COR-L47 (cell line): Measurements from ENCODE around the gene HADH.
"Not testable (repeated sequence)": the region's sequence is repeated elsewhere in the genome, so short reads cannot be mapped to it uniquely, and the experiment has no call there.

Source experiments
- DNase-seq: peaks from one replicate; lab custom pipeline; 2025; lab: John Stamatoyannopoulos, UW

Gene HADH

DNA sequence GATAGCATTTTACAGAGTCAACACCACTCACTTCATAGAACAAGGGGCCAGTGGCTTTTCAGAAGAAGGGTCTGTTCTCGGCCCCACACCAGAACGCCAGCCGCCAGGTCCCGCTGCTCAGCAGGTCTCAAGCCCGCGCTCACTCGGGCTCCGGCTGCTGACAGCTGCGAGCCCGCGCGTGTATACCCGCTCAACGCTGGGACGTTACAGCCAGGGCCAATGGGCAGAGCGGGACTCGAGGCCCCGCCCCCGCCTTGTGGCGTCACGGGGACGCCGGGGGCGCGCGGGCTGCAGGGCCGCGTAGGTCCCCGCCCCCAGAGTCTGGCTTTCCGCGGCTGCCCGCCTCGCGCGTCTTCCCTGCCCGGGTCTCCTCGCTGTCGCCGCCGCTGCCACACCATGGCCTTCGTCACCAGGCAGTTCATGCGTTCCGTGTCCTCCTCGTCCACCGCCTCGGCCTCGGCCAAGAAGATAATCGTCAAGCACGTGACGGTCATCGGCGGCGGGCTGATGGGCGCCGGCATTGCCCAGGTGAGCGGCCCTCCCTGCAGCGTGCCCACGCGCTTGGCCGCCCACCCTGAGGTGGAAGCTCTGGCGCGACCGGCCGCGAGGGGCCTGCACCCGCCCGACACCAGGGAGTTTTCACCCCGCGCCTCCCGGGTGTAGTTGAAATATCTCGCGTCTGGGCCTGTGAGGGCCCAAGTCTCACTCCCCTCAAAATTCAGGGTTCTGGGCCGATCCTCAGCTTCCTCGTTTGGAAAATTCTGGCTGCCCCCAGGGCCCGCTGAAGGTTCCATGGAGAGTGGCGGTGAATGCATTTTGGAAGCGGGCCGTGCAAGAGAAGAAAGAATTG is at the start of gene HADH:
HADH (plus strand) TSS at position 353 of the 850 bp plus-strand sequence; CDS start at position 397, 44 bp downstream.
- DNase-seq = peak; percentile 95

GRCh38 chr4:107945809-107946208 is 43.9 kb upstream of the HADH start:
- DNase-seq = no peak

DNA sequence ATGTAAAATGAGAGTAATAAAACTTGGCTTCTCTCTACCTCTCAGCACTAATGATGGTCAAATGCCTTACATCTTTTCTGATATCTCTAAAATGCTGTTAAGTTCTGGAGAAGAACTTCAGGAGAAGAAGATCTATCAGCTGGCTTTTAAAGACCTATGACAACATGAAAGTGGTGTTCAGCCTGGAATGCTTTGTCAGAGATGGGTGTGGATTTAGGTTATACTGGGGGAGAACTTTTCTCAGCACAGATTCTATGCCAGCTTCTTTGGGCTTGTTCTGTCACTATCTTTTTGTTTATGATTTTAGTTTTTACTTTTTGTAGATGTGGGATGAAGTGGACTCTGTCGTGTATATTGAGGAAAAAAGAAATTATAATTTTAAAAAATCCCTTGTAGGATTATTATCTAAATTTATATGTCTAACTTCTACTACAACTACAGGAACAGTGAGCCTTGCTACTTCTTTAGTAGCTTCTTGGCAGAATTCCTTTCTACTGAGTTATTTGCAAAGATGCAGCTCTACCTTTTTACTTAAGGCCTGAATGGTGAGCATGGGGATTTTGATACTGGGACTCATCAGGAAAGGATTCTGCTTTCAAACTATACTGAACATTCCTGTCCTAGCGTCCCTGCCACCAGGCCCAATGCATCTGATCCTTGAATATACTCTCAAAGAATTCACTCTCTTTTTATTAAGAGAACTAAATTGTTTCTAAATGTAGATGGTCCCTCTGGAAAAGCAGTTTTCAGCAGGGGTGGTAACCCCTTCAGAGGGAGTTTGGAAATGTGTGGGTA is 38.7 kb upstream of the HADH start:
- no peak for DNase-seq

GRCh38 chr4:107951551-107951950 is 38.1 kb upstream of the HADH start:
- DNase-seq = no peak

DNA sequence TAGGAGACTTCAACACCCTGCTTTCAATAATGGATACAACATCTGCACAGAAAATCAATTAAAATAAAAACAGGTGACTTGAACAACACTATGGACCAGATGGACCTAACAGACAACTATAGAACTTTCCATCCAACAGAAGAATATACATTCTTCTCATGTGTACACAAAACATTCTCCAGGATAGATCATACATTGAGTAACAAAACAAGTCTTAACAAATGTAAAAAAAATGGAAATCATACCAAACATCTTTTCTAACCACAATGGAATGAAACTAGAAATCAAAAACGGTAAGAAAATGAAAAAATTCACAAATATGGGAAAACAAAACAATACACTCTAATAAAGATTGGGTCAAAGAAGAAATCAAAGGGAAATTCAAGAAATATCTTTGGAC is 33.7 kb upstream of the HADH start:
- DNase-seq = no peak

GRCh38 chr4:107966903-107967302 is 22.8 kb upstream of the HADH start:
- no peak for DNase-seq

GRCh38 chr4:107967519-107967918 is 22.2 kb upstream of the HADH start:
- not testable (repeated sequence) for DNase-seq

- not testable (repeated sequence) for DNase-seq
Observed at GRCh38 chr4:107967921-107968320, 21.8 kb upstream of the HADH start.

DNA sequence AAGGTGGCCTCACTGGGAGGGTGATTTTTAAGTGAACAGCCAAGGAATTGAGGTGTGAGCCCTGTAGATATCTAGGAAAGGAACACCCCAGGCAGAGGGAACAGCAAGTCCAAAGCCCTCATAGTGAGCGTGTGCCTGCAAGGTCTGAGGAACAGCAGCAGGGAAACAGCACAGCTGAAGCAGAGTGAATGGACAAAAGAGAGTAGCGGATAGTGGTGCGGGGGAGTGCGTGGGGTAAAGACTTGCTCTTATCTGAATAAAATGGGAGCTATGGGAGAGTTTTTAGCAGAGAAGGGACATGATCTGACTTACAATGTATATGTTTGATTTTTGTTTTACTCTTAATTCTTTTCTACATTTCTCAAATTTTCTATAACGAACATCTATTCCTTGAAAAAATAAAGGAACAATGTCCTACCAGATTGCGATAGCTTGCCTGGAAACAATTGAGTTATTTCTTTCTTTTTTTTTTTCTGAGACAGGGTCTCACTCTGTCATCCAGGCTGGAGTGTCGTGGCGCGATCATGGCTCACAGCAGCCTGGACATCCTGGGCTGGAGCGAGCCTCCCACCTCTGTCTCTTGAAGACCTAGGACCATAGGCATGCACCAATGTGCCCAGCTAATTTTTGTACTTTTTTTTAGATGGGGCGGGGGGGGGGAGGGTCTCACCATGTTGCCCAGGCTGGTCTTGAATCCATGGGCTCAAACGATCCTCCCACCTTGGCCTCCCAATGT is 19.5 kb upstream of the HADH start:
- no peak for DNase-seq

GRCh38 chr4:107972605-107973004 is 17.1 kb upstream of the HADH start:
- no peak for DNase-seq

GRCh38 chr4:107974523-107974922 is 15.2 kb upstream of the HADH start:
- DNase-seq = no peak

DNA sequence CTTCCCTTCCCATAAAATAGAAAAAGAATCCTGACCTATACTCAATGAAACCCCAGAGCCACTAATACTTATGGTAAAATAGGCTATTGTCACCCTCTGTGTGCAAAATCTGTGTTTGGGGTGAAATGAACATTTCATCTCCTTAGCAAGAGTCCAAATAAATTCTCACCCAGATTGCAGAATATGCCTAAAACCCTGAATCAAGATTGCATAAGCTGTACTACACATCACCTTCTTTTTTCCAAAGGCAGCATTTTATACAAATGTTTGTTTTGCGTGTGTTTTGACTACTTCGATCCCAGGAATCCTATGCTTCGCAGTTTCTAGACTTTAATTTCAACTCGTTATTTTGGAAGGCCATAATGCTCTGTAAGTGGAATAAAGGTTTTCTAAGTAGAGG is 12.2 kb upstream of the HADH start:
- no peak for DNase-seq

- no peak for DNase-seq
Observed at GRCh38 chr4:107977966-107978705, 11.6 kb upstream of the HADH start.

- no peak for DNase-seq
Observed at GRCh38 chr4:107978716-107979451, 10.8 kb upstream of the HADH start.

- no peak for DNase-seq
Observed at GRCh38 chr4:107987916-107988762, 1.6 kb upstream of the HADH start.

GRCh38 chr4:107988763-107989035 is 990 bp upstream of the HADH start:
- peak; percentile 18 for DNase-seq

DNA sequence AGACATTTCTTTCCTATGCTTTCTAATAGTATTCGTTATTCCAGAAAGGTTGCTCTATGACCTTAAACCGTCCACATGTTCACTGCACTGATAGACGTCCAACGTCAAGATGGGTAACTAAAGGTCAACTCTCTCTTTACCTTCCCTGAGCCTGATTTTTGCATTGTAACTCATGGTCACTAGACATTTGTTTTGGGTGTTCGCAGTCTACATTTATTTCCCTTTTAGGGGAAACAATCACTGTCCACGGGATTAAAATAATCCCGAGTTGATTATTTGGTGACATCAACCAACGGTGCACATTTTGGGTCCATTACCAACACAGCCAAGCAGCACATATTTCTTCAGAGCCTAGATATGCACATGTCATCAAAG is 540 bp upstream of the HADH start:
- DNase-seq = no peak

DNA sequence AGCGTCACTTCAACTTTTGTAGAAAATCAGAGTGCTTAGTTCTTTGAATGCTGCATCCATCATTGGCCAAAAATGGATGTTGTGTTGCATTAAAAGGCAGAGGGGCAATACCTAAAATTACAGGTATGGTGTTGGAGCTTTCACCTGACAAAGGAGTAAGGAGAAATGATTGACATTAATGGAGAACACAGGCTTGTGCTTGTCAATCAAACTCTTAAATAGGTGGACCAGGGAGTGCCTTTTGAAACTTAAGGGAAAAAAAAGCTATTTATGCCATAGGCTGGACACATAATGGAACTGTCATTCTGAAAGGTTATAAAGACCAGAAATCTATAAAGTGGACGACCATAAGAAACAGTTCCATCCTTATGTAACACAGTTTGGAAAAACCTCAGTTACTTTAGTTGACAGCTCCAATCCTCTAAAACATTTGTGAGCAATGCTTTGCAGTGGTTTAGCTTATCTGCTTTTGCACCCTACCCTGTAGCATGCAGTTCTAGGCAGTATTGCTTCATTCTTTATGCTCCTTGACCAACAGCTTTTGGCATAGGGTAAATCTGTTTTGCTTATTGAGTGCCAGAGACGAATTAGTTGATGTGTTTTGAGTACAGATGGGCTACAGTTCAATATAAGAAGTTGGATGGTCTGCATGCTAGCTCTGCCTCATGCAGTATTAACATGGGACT is 2.4 kb downstream of the HADH start:
- DNase-seq = no peak

DNA sequence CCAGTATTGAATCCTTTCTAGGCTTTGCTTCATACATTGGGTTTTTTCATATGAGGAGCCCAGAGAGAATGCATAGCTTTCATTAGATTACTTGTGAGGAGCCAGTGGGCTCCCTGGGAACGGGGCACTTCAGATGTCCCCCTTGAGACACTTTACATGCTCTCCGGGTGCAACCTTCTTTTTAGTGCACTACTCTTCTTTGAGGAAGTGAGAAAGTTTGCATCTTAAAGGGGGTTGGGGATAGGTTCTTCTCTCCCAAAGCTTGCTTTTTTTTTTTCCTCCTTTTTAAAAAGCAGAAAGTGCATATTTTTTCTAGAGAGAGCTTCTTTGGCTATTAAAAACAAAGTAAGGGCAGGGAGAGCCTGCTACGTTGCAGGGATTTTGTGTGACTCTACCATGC is 4.3 kb downstream of the HADH start:
- DNase-seq = no peak

GRCh38 chr4:107994894-107995293 is 5.2 kb downstream of the HADH start:
- DNase-seq = no peak
